Peyer's patch (tissue), 4 donors: ENCODE results near the gene SH3PXD2B.

ENCODE experiments used
- CTCF ChIP-seq, 6 experiments: fragments of 450-650 bp in 4 of 6; fragments of 200-600 bp in 2 of 6; sonication (generic) in 1 of 6; IDR thresholded peaks; one replicate each; pipeline ENCODE4 v1.5.1; 2017 to 2019; ENCODE audit warnings: antibody characterized with exemption in 6 of 6, mild to moderate bottlenecking in 3 of 6, moderate library complexity in 1 of 6
- POLR2A ChIP-seq, 2 donors: fragments of 450-650 bp; IDR thresholded peaks; one replicate each; pipeline ENCODE4 v1.5.1; 2017; ENCODE audit warnings: antibody characterized with exemption in 2 of 2, mild to moderate bottlenecking in 2 of 2, moderate library complexity in 2 of 2

DNA sequence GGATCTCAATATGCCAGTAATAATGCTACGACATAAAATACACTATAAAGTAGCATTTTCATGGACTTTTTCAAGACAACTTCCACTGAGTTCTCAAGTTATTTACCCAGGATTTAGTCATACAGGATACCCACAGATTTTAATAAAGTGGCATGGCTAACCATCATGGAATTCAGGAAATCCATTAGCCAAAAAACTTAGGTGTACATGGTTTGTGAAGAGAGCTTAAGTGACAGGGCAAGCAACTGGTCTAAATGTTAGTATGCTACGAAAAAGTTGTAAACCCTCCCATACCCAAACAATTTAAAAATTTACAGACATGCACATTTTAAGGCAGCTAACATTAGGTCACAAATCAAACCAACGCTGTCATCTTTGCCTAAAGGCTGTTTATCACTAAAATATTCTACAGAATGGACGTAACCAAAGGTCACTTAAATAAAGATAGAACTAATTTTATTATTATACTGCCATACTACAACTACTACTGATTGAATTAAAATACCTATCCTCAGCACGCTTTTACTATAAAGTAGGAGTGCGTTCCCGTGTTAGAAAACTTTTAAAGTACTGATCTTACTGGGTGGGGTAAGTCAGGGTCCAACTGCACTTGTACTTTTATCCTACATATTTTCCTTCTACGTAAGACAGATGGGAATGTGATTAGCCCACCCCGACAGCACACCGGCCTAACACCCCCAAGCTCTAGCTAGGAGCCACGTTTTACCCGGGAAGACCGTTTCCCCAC is 171.9 kb downstream of the SH3PXD2B start:
- TF ChIP-seq CTCF (IDR thresholded peaks at IDR 0.05) (no peak), POLR2A (IDR thresholded peaks at IDR 0.05) (no peak)
